Nephron progenitor cell (in vitro differentiated cells): ENCODE measurements around the gene IL1RL2.

ENCODE experiments used
- DNase-seq: peaks from one replicate; pipeline ENCODE4 v3.0.0; 2021
- H3K27ac Mint-ChIP-seq: 2 replicates; pipeline ENCODE4 v1.8.0; 2021; ENCODE audit warnings: mild to moderate bottlenecking, moderate library complexity, mixed read lengths
- H3K27me3 Mint-ChIP-seq: 2 replicates; pipeline ENCODE4 v1.8.0; 2021; ENCODE audit warnings: mild to moderate bottlenecking, low read depth, mixed read lengths; ENCODE audit not compliant: poor library complexity
- H3K36me3 Mint-ChIP-seq: 2 replicates; pipeline ENCODE4 v1.8.0; 2021; ENCODE audit warnings: low read depth, mixed read lengths
- H3K4me1 Mint-ChIP-seq: 2 replicates; pipeline ENCODE4 v1.8.0; 2021; ENCODE audit warnings: mixed read lengths
- H3K4me3 Mint-ChIP-seq: 2 replicates; pipeline ENCODE4 v1.8.0; 2021; ENCODE audit warnings: mild to moderate bottlenecking, moderate library complexity, mixed read lengths
- H3K9me3 Mint-ChIP-seq: 2 replicates; pipeline ENCODE4 v1.8.0; 2021; ENCODE audit warnings: mild to moderate bottlenecking, moderate library complexity, mixed read lengths
- TF ChIP-seq, protein P1 (sequence below): fragments of 200-600 bp; sonication (generic); IDR thresholded peaks from 2 replicates; pipeline ENCODE4 v1.5.0; 2021; ENCODE audit warnings: antibody characterized with exemption

Gene IL1RL2

DNA sequence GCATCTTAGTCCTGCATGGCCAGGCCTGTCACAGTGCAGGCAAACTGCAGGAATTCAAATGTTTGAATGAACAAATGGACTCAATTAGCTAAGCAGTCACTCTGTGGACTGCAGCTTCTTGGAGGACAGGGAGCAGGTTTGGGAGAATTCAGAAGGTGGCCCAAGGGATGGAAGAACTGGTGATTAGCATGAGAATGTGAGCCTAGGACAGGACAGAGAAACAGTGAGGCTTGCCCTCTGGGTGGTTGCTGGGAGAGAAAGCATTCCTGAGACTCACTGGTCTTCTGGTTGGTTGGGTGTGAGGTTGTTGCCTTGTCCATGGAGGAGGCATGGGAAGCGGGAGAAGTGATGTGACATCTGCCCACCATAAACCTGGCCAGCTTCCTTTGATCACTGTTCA lies 13.7 kb downstream of the IL1RL2 start:
- no peak overlapping the region for H3K4me3 Mint-ChIP-seq
- peaks cover 4% of the 10 kb centered on the region for H3K4me1 Mint-ChIP-seq
- TF ChIP-seq, protein P1, sequence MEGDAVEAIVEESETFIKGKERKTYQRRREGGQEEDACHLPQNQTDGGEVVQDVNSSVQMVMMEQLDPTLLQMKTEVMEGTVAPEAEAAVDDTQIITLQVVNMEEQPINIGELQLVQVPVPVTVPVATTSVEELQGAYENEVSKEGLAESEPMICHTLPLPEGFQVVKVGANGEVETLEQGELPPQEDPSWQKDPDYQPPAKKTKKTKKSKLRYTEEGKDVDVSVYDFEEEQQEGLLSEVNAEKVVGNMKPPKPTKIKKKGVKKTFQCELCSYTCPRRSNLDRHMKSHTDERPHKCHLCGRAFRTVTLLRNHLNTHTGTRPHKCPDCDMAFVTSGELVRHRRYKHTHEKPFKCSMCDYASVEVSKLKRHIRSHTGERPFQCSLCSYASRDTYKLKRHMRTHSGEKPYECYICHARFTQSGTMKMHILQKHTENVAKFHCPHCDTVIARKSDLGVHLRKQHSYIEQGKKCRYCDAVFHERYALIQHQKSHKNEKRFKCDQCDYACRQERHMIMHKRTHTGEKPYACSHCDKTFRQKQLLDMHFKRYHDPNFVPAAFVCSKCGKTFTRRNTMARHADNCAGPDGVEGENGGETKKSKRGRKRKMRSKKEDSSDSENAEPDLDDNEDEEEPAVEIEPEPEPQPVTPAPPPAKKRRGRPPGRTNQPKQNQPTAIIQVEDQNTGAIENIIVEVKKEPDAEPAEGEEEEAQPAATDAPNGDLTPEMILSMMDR = no peak
- peaks cover 7% of the 10 kb centered on the region for H3K27me3 Mint-ChIP-seq
- H3K36me3 Mint-ChIP-seq = no peaks in the 10 kb centered on the region
- H3K9me3 Mint-ChIP-seq = peaks cover 26% of the 10 kb centered on the region
- H3K27ac Mint-ChIP-seq = no peak overlapping the region
- DNase-seq = no peak

DNA sequence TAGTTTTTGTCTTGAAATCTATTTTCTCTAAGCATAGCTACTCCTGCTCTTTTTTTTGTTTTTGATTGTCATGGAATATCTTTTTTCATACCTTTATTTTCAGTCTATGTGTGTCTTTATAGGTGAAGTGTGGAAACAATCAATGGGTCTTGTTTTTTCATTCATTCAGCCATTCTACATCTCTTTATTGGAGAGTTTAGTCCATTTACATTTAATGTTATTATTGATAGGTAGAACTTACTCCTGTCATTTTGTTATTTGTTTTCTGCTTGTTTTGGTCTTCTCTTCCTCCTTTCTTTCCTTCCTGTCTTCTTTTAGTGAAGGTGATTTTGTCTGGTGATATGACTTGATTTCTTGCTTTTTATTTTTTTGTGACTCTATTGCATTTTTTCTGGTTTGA lies 17.8 kb downstream of the IL1RL2 start:
- Mint-ChIP-seq H3K4me3 (no peak overlapping the region), H3K4me1 (peaks cover 4% of the 10 kb centered on the region), H3K27ac (no peak overlapping the region), H3K9me3 (peaks cover 30% of the 10 kb centered on the region), H3K27me3 (peaks cover 3% of the 10 kb centered on the region), H3K36me3 (no peaks in the 10 kb centered on the region)
- TF ChIP-seq, protein P1 = no peak
- no peak for DNase-seq

DNA sequence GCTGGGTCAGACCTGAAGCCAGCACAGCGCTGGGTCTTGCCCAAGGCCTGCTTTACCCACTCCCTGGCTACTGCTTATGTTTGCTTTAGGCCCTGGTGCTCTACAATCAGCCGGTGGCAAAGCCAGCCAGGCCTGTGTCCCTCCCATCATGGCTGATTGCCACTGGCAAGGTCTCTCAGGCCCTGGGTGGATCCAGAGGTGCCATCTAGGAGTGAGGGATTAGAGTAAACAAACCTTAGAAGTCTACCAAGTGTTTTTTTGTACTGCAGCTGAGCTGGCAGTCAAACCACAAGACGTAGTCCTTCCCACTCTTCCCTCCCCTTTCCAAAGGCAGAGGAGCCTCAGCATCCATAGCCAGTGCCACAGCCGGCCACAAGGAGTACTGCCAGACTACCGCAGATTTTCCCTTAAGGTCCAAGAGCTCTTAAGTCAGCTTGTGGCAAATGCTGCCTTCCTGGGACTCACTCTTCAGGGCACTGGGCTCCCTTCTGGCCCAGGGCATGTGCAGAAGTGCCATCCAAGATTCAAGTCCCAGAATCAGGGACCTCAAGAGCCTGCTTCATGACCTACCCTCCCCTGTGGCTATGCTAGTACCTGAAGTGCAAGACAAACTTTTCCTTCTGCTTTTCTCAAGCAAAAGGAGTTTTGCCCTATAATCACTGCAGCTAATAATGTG lies 20.0 kb downstream of the IL1RL2 start:
- TF ChIP-seq, protein P1 = no peak
- Mint-ChIP-seq H3K4me1 (no peaks in the 10 kb centered on the region), H3K4me3 (no peak overlapping the region), H3K27me3 (peaks cover 3% of the 10 kb centered on the region), H3K9me3 (peaks cover 30% of the 10 kb centered on the region), H3K27ac (no peak overlapping the region), H3K36me3 (no peaks in the 10 kb centered on the region)
- no peak for DNase-seq

DNA sequence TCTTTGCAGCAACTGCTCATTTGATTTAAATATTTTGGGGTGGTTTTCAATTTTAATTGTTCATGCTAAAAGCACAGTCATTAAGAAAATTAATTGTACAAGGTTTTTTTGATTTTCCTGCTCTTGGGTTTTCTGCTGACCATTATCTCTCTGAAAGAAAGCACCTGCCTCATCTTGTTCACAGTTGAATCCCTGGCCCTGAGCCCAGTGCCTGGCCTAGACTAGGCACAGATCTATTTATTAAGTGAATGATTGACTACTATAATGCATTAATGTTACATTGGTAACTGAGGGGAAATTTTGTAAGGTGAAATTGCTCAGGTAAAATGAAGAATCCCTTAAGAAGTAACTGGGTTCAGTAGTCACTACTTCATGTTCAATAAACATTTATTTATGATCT lies 22.0 kb downstream of the IL1RL2 start:
- H3K36me3 Mint-ChIP-seq = no peaks in the 10 kb centered on the region
- DNase-seq = no peak
- no peak overlapping the region for H3K27ac Mint-ChIP-seq
- H3K4me3 Mint-ChIP-seq = no peak overlapping the region
- H3K4me1 Mint-ChIP-seq = no peaks in the 10 kb centered on the region
- H3K9me3 Mint-ChIP-seq = peaks cover 22% of the 10 kb centered on the region
- TF ChIP-seq, protein P1 = no peak
- peaks cover 3% of the 10 kb centered on the region for H3K27me3 Mint-ChIP-seq

DNA sequence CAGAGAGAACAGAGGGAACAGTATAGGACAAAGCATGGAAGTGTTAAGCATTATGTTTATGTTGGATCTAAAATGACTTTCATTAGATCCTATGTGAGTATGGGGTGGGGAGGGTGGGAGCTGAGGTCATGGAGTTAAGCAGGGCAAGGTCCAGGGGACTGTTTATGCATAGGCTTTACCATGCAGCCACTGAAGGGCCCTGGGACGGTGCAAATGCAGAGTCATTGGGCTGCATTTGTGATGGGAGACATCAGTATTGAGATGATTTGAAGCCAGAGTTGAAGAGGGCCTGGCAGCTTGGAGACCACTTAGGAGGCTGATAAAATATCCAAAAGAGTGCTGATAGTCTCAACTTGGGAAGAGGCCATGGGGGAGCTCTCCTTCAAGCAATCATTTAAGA lies 22.7 kb downstream of the IL1RL2 start:
- H3K36me3 Mint-ChIP-seq = no peaks in the 10 kb centered on the region
- TF ChIP-seq, protein P1 = no peak
- no peak for DNase-seq
- H3K27me3 Mint-ChIP-seq = peaks cover 2% of the 10 kb centered on the region
- peaks cover 15% of the 10 kb centered on the region for H3K9me3 Mint-ChIP-seq
- H3K4me1 Mint-ChIP-seq = no peaks in the 10 kb centered on the region
- no peak overlapping the region for H3K27ac Mint-ChIP-seq
- H3K4me3 Mint-ChIP-seq = no peak overlapping the region

DNA sequence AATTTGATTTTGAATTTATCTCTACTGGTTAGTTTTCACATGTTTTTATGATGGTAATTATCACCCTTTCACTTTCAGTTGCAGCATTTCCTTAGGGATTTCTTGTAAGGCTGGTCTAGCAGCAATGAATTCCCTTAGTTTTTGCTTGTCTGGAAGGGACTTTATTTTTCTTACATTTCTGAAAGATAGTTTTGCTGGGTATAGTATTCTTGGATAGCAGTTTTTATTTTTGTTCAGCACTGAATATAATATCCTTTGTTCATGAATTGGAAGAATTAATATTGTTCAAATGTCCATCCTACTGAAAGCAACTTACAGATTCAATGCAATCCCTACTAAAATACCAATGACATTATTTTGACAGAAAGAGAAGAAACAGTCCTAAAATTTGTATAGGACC lies 30.2 kb downstream of the IL1RL2 start:
- no peak overlapping the region for H3K27ac Mint-ChIP-seq
- DNase-seq = no peak
- H3K4me1 Mint-ChIP-seq = no peaks in the 10 kb centered on the region
- no peak overlapping the region for H3K4me3 Mint-ChIP-seq
- H3K36me3 Mint-ChIP-seq = peaks cover 18% of the 10 kb centered on the region
- H3K9me3 Mint-ChIP-seq = peaks cover 37% of the 10 kb centered on the region
- peaks cover 3% of the 10 kb centered on the region for H3K27me3 Mint-ChIP-seq
- TF ChIP-seq, protein P1 = no peak
